Measurements from ENCODE around the gene LY86.

The LY86 gene

GRCh38 chr6:6631534-6632276 lies 43.2 kb downstream of the LY86 start:
- H3K9me3 ChIP-seq (ENCODE audit: insufficient read depth, low read depth, low read length): no peaks in the 10 kb centered on the region
- no peak overlapping the region for H3K27ac ChIP-seq (ENCODE audit: low read length)
- H3K4me1 ChIP-seq (ENCODE audit: insufficient read depth, low read length): no peaks in the 10 kb centered on the region; the same call in 1 of the 2 replicates
- H3K4me3 ChIP-seq (ENCODE audit: low read length): no peak overlapping the region
- H3K36me3 ChIP-seq (ENCODE audit: insufficient read depth, low read depth, low read length): no peaks in the 10 kb centered on the region
- H3K27me3 ChIP-seq (ENCODE audit: insufficient read depth, low read length): no peaks in the 10 kb centered on the region
- no peak overlapping the region for H3K9ac ChIP-seq (ENCODE audit: low read depth, low read length)

DNA sequence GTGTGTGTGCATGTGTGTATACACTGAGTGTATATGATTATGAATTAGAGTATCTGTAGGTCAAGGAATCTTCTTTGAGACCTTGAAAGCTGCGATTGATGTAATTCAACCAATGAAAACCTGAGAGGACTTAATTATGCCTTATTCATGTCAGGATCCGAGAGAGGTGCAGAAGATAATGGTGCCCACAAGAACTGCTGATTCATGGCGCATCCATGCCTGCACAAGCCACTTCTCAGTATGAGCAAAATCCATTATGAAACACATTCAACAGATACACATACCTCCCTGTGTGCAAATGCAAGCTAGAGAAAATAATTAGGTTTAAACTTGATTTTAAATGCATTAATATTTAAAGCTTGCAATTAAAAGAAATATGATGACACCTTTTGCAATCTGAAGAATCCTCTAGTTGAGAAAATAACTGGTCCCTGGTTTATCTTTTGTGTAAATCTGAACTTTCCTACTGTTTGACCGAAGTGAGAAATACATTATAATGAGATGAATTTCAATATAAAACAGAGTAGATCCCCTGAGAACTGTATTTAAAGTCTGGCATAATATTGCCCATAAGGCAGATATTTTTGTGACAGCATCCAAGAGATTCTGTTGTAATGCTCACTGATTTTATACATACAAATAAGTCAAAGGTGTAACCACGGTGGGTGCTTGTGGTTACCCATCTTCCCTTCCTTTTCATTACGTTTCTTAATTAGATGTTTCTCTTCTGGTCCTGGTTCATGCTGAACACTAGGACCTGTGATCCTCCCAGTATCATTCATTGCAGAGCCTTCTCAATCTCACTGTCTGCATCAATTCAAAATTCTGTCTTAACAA lies 45.6 kb downstream of the LY86 start:
- Histone ChIP-seq H3K27ac (ENCODE audit: low read length) (no peak overlapping the region), H3K4me3 (ENCODE audit: low read length) (no peak overlapping the region), H3K9ac (ENCODE audit: low read depth, low read length) (no peak overlapping the region), H3K36me3 (ENCODE audit: insufficient read depth, low read depth, low read length) (no peaks in the 10 kb centered on the region), H3K27me3 (ENCODE audit: insufficient read depth, low read length) (no peaks in the 10 kb centered on the region), H3K9me3 (ENCODE audit: insufficient read depth, low read depth, low read length) (no peaks in the 10 kb centered on the region), H3K4me1 (ENCODE audit: insufficient read depth, low read length) (peaks cover 2% of the 10 kb centered on the region; the same call in 1 of the 2 replicates)

GRCh38 chr6:6634735-6635075 lies 46.2 kb downstream of the LY86 start:
- Histone ChIP-seq H3K36me3 (ENCODE audit: insufficient read depth, low read depth, low read length) (no peaks in the 10 kb centered on the region), H3K4me1 (ENCODE audit: insufficient read depth, low read length) (peaks cover 2% of the 10 kb centered on the region; the same call in 1 of the 2 replicates), H3K4me3 (ENCODE audit: low read length) (no peak overlapping the region), H3K27ac (ENCODE audit: low read length) (no peak overlapping the region), H3K27me3 (ENCODE audit: insufficient read depth, low read length) (no peaks in the 10 kb centered on the region), H3K9me3 (ENCODE audit: insufficient read depth, low read depth, low read length) (no peaks in the 10 kb centered on the region), H3K9ac (ENCODE audit: low read depth, low read length) (no peak overlapping the region)

DNA sequence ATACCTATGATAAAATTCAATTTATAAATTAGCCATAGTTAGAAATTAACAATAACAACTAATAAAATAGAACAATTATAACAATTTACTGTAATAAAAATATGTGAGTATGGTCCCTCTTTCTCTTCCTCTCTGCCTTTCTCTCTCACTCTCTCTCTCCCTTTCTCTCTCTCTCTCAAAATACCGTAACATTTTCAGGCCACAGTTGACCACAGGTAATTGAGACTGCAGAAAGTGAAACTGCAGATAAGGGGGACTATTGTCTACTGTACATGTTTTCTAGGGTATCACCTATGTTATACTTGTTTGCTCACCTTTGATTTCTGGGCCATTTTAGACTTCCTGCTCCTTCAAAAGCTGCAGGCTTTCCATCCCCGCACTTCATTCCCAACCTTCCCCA lies 46.8 kb downstream of the LY86 start:
- Histone ChIP-seq H3K36me3 (ENCODE audit: insufficient read depth, low read depth, low read length) (no peaks in the 10 kb centered on the region), H3K9ac (ENCODE audit: low read depth, low read length) (no peak overlapping the region), H3K4me1 (ENCODE audit: insufficient read depth, low read length) (peaks cover 2% of the 10 kb centered on the region; the same call in 1 of the 2 replicates), H3K27ac (ENCODE audit: low read length) (no peak overlapping the region), H3K27me3 (ENCODE audit: insufficient read depth, low read length) (no peaks in the 10 kb centered on the region), H3K4me3 (ENCODE audit: low read length) (no peak overlapping the region), H3K9me3 (ENCODE audit: insufficient read depth, low read depth, low read length) (no peaks in the 10 kb centered on the region)

DNA sequence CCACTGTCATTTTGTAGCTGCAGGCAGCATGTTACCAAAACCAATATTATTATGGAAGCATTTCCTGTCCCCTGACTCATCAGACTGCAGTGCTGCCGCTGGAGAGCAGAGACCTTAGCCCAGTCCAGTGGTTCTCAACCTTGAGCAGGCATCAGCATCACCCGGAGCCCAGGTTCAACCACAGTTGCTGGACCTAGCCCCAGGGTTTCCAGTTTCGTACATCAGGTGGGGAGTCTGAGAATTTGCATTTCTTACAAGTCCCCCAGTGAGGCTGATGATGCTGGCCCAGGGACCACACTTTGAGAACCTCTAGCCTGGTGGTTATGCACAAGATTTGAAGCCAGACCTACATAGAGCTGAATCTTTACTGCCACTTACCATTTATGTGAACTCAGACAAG lies 47.3 kb downstream of the LY86 start:
- Histone ChIP-seq H3K4me3 (ENCODE audit: low read length) (no peak overlapping the region), H3K27ac (ENCODE audit: low read length) (no peak overlapping the region), H3K4me1 (ENCODE audit: insufficient read depth, low read length) (peaks cover 2% of the 10 kb centered on the region; the same call in 1 of the 2 replicates), H3K36me3 (ENCODE audit: insufficient read depth, low read depth, low read length) (no peaks in the 10 kb centered on the region), H3K9ac (ENCODE audit: low read depth, low read length) (no peak overlapping the region), H3K27me3 (ENCODE audit: insufficient read depth, low read length) (no peaks in the 10 kb centered on the region), H3K9me3 (ENCODE audit: insufficient read depth, low read depth, low read length) (no peaks in the 10 kb centered on the region)

DNA sequence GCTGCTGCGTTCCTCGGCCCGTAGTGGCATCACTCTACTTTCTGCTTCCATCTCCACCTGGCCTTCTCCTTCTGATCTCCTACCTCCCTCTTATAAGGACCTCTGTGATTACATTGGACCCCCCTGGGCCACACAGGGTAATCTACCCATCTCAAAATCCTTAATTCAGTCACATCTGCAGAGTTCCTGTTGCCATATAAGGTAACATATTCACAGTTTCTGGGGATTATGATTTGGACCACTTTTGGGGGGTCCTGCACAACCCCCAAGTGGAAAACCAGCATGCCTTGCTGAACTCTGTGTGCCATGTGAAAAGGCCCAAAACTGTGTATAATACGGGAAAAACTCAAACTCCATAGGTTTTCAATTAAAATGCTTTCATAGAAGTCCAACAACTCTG lies 51.1 kb downstream of the LY86 start:
- no peak overlapping the region for H3K27ac ChIP-seq (ENCODE audit: low read length)
- no peaks in the 10 kb centered on the region for H3K9me3 ChIP-seq (ENCODE audit: insufficient read depth, low read depth, low read length)
- no peaks in the 10 kb centered on the region for H3K27me3 ChIP-seq (ENCODE audit: insufficient read depth, low read length)
- no peaks in the 10 kb centered on the region for H3K36me3 ChIP-seq (ENCODE audit: insufficient read depth, low read depth, low read length)
- no peak overlapping the region for H3K4me3 ChIP-seq (ENCODE audit: low read length)
- H3K4me1 ChIP-seq (ENCODE audit: insufficient read depth, low read length): peaks cover 2% of the 10 kb centered on the region; the same call in 1 of the 2 replicates
- H3K9ac ChIP-seq (ENCODE audit: low read depth, low read length): no peak overlapping the region

DNA sequence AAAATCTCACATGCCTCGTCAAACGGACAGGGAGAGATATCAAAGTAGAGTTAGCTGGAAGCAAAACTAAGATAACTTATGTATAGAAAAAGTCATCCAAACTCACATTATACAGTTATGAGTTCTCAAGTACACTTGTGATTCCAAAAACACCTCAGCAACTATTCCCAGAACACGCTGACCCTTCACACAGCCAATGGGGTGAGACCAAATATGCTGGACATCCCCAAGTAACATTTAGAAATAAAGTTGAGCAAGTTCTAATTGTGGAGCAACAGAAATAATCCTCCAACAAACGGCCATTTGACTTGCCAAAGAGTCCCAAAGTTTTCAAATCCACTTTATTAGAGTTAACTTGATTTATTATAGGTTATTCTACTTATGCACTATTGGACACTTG lies 52.4 kb downstream of the LY86 start:
- Histone ChIP-seq H3K27me3 (ENCODE audit: insufficient read depth, low read length) (no peaks in the 10 kb centered on the region), H3K4me1 (ENCODE audit: insufficient read depth, low read length) (peaks cover 2% of the 10 kb centered on the region; the same call in 1 of the 2 replicates), H3K27ac (ENCODE audit: low read length) (no peak overlapping the region)

DNA sequence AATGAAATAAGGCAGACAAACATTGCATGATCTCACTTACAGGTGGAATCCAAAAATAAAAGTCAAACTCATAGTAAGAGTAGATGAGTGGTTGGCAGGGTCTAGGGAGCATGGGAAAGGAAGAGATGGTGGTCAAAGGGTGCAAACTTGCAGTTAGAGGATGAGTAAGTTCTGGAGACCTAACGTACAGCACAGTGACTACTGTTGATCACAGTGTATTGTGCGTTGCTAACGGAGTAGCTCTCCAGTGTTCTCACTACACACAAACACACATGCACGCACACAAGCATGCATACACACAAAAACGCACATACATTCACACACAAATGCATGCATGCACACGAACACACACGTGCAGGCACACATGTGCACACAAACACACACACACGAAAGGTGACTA lies 54.9 kb downstream of the LY86 start:
- H3K9me3 ChIP-seq (ENCODE audit: insufficient read depth, low read depth, low read length): no peaks in the 10 kb centered on the region
- H3K27ac ChIP-seq (ENCODE audit: low read length): no peak overlapping the region
- no peak overlapping the region for H3K4me3 ChIP-seq (ENCODE audit: low read length)
- no peak overlapping the region for H3K9ac ChIP-seq (ENCODE audit: low read depth, low read length)
- H3K27me3 ChIP-seq (ENCODE audit: insufficient read depth, low read length): no peaks in the 10 kb centered on the region
- H3K36me3 ChIP-seq (ENCODE audit: insufficient read depth, low read depth, low read length): no peaks in the 10 kb centered on the region
- no peaks in the 10 kb centered on the region for H3K4me1 ChIP-seq (ENCODE audit: insufficient read depth, low read length)

More for the DNA sequence above, 52.4 kb downstream of the LY86 start:
- H3K4me3 ChIP-seq (ENCODE audit: low read length): no peak overlapping the region
- no peaks in the 10 kb centered on the region for H3K36me3 ChIP-seq (ENCODE audit: insufficient read depth, low read depth, low read length)
- no peak overlapping the region for H3K9ac ChIP-seq (ENCODE audit: low read depth, low read length)
- H3K9me3 ChIP-seq (ENCODE audit: insufficient read depth, low read depth, low read length): no peaks in the 10 kb centered on the region

GRCh38 chr6:6645261-6645917 lies 56.9 kb downstream of the LY86 start:
- Histone ChIP-seq H3K27ac (ENCODE audit: low read length) (no peak overlapping the region), H3K27me3 (ENCODE audit: insufficient read depth, low read length) (no peaks in the 10 kb centered on the region), H3K4me1 (ENCODE audit: insufficient read depth, low read length) (no peaks in the 10 kb centered on the region), H3K4me3 (ENCODE audit: low read length) (no peak overlapping the region), H3K36me3 (ENCODE audit: insufficient read depth, low read depth, low read length) (no peaks in the 10 kb centered on the region), H3K9me3 (ENCODE audit: insufficient read depth, low read depth, low read length) (no peaks in the 10 kb centered on the region), H3K9ac (ENCODE audit: low read depth, low read length) (no peak overlapping the region)

- no peak overlapping the region for H3K9ac ChIP-seq (ENCODE audit: low read depth, low read length)
- H3K9me3 ChIP-seq (ENCODE audit: insufficient read depth, low read depth, low read length): no peaks in the 10 kb centered on the region
- H3K36me3 ChIP-seq (ENCODE audit: insufficient read depth, low read depth, low read length): no peaks in the 10 kb centered on the region
- no peak overlapping the region for H3K4me3 ChIP-seq (ENCODE audit: low read length)
- no peak overlapping the region for H3K27ac ChIP-seq (ENCODE audit: low read length)
- H3K4me1 ChIP-seq (ENCODE audit: insufficient read depth, low read length): no peaks in the 10 kb centered on the region
- no peaks in the 10 kb centered on the region for H3K27me3 ChIP-seq (ENCODE audit: insufficient read depth, low read length)
These were observed 57.9 kb downstream of the LY86 start for GRCh38 chr6:6646384-6646783.

GRCh38 chr6:6646859-6647258 lies 58.3 kb downstream of the LY86 start:
- Histone ChIP-seq H3K27ac (ENCODE audit: low read length) (no peak overlapping the region), H3K27me3 (ENCODE audit: insufficient read depth, low read length) (no peaks in the 10 kb centered on the region), H3K9me3 (ENCODE audit: insufficient read depth, low read depth, low read length) (no peaks in the 10 kb centered on the region), H3K36me3 (ENCODE audit: insufficient read depth, low read depth, low read length) (no peaks in the 10 kb centered on the region), H3K4me3 (ENCODE audit: low read length) (no peak overlapping the region), H3K9ac (ENCODE audit: low read depth, low read length) (no peak overlapping the region), H3K4me1 (ENCODE audit: insufficient read depth, low read length) (no peaks in the 10 kb centered on the region)
